ENCODE data around the gene AKT1.

The AKT1 gene

DNA sequence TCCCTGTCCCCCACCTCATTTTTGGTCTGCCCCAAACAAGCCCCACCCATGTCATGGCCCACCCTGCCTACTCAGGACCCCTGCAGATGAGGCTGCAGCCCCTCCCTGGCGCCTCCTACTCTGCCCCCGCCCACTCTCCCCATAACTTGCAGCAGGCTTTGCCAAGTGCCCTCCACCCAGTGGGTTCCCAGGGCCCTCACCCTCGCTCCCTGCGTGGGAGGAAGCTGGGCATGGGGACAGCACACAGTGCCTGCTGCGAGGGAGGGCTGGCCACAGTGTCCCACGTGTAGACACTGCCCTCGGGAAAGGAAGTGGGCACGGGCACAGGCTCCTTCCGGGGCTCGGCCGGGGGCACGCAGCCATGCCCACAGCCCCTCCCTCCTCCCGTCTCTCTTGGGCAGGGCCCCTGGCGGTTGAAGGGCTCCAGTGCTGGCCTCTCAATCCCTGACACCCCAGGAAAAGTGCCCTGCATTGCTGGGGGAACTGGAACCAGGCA is 9.4 kb downstream of the AKT1 start:
- no peak for DNase-seq (ENCODE audit: low spot score)

DNA sequence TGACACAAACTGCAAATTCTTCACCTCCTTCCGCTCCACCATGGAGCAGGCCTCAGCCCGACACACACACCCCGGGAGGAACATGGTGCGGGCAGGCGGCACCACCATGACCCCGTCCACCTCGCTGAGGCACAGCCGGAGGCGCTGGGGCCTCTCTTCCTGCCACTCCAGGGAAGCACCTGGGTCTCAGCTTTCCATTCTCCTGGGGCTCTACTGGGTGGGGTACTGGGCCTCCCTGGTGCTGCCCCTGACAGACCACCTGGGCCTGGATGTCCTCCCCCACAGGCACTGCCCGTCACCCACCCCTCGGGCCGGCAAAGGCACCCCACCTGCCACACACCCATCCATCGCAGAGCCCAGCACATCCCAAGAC is 9.9 kb downstream of the AKT1 start:
- DNase-seq (ENCODE audit: low spot score), result no peak

DNA sequence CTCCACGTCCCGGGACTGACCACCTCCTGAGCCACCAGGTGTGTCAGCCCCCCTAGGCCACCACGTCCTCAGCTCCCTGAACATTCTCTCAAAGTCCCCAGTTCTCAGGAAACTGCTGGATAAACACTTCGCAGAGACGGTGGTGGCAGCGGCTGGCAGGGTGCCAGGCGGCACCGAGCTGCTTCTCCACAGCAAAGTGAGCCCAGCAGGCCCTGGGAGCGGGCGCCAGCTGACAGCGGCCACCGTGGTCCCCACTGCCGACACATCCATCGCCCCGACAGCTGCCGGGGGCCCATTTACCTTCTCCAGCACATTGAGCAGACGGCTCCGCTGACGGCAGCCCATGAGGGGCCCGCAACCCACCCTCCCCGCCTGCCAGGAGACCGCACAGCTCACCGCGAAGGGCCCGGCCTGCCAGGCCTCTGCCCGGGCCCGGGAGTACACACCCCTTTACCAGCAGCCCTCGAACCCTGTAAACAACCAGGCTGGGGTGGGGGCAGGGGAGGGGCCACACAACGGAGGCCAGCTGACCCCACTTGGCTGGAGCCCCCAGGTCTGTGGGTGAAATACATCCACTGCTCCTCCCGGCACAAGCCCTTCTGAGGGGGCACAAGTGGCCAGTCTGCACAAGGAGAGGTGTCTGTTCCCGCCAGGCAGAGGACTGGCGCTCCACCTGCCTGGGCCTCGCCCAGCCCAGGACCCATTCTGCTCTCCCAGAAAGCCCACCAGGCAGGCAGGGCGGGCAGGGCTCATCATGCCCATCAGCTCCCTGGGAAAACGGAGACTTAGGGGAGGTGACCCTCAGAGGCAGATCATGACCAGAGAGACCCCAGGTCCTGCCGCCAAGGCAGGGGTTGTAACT is 10.5 kb downstream of the AKT1 start:
- no peak for DNase-seq (ENCODE audit: low spot score)

DNA sequence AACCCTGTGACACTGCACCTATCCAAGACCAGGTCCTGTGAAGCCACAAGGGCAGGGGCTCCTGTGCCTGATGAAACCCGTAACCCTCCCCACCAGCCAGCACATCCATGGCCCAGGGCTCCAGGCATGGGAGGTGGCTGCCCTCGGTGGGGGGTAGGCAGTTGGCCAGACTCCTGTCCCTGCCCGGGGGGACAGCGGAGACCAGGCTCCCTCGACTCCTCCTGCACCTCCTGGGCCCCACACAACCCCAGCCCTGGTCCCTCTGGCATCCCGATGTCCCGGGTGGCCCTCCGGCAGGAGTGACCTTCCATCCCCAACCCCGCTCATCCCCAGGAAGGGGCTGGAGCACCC is 11.4 kb downstream of the AKT1 start:
- no peak for DNase-seq (ENCODE audit: low spot score)

DNA sequence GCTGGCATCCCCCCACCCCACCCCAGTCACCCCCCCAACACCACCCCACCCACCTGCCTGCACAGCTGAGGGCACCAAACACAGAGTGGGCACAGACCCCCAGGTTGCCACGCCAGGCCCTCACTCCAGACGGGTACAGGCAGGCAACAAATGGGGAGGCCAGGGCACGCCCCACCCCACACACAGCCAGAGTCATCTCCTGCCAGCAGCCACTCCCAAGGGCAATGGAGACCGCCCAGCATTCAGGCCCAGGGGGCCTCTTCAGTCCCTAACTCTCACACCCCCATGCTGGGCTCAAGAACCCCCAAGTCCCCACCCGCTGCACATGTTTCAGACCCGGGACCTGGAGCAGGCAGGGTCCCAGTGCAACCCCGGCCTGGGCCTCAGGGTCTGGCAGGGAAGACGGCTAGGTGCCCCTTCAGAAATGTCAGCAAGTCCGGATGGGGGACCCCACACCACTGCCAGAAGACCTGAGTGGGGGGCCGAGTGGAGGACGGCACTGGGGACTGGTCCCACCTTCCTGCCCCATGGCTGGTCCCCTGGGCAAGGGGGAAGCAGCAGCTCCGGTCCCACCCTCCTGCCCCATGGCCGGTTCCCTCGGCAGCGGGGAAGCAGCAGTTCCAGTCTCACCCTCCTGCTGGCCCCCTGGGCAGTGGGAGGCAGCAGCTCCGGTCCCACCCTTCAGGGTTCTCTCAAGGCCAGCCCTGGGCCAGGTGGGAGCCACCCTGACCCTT is 11.9 kb downstream of the AKT1 start:
- no peak for DNase-seq (ENCODE audit: low spot score)

DNA sequence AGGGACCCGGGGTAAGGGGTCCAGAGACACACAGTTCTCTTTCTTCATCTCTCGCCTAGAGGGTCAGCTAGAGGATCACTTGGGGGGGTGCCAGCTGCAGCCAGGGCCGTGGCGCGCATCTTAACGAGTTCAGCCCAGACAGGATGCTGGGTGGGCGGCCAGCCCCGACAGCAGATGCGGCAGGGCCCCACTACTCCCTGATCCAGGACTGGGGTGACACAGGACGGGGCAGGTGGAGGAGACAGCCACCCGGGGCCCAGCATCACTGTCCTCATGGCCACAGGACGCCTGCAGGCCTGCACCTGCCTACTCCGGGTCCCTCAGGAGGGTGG is 12.8 kb downstream of the AKT1 start:
- no peak for DNase-seq (ENCODE audit: low spot score)

DNA sequence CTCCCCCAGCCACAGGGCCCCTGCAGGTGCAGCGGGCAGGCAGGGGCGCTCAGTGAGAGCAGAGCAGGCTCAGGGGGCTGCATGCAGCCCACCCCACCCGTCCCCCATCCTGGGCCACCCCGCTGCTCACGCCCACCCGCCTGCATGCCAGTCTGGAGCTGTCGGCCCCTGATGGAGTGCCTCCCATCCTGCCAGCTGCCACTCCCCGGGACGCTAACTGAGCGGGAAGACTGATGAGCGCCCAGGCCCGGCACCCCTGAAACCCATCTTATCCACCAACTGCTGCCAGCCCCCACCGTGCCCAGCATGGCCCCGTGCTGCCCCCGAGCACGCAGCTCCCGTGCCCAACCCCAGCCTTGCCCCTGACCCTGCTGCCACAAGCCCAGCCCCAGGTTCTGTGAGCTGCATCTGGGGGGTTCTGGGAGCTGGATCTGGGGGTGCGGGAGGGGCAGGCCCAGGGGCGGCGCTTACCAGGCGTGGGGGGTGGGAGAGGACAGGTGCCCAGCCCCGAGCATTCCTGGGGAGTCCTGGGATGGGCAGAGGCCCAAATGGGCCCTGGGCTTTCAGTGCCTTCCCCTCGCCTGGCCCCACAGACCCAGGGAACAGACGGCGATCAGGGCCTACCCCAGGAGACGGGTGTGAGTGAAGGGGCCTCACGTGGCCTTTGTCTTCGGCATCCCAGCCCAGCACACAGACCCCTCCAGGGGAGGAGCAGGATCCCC is 13.3 kb downstream of the AKT1 start:
- DNase-seq (ENCODE audit: low spot score), result no peak

DNA sequence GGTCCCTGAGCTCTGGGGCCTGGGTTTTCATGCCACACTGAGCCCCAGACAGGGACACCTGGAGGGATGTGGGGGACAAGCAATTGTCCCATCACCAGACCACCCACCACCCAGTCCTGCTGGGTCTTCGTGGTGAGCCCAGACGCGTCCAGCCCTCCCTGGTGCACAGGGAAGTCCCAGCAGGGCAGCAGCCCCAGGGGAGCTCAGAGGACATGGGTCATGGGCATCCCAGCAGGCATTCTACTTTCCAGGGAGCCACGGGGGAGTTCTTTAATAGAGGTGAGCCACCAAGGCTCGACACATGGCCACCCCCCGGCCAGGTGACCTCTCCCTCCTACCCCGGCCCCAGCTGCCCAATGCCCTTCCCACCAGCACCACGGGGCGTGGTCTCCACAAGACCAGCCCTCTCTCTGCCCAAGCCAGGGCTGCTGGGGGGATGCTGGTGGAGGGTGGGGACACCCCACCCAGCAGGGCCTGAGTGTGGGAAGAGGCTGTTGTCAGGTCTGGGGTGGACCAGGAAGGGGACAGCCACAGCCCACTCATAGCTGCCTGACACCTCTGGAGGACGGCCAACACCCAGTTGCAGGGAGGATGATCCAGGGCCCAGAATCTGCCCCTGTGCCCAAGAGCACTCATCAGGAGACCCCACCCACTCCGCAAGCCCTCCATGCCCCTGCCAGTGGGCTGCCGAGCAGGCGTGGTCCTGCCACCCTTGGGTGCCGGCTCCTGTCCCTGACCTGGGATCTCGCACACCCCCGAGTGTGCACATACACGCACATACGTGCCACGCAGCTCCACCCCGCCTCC is 14.1 kb downstream of the AKT1 start:
- no peak for DNase-seq (ENCODE audit: low spot score)

DNA sequence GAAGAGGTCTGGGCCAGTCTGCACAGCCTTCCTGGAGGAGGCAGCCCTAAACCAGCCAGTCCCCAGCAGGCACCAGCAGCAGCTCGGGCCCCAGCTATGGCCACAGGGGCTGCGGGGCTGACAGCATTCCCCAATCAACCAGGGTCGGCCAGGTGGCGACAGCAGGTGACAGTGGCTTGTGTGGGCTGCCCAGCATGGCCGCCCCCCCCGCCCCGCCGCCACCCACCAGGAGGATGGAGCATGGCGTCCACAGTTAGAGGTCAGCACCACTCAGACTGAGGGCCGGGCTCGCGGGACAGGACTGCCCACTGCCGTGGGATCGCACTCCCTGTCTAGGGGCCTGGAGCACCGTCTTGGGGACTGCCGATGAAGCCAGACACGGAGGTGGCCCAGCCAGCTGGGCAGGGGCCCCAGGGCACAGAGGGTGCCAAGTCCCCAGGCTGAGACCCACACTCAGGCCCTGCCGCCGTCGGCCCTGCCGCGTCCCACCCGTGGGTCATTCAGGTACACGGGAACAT is 15.0 kb downstream of the AKT1 start:
- DNase-seq (ENCODE audit: low spot score), result no peak

DNA sequence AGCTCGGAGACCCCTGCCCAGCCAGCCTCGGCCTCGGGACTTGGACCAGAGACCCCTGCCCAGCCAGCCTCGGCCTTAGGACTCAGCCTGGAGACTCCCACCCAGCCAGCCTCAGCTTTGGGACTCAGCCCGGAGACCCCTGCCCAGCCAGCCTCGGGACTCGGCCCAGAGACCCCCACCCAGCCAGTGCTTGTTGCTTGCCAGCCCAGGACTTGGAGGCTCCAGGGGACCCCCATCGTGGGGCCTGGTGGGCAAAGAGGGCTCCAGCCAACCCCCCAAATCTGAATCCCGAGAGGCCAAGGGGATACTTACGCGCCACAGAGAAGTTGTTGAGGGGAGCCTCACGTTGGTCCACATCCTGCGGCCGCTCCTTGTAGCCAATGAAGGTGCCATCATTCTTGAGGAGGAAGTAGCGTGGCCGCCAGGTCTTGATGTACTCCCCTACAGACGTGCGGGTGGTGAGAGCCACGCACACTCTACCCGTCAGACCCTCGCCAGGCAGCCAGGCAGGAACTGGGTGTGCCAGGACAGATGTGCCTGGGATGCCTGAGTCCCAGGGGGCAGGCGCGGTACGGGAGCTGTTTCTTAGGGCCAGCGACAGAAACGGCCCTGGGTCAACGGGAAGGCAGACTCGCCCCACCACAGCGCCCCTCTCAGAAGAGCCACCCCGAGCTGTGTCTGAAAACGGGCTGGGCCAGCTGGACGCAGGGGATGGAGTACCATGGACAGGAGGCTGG is 15.6 kb downstream of the AKT1 start:
- DNase-seq (ENCODE audit: low spot score), result no peak

DNA sequence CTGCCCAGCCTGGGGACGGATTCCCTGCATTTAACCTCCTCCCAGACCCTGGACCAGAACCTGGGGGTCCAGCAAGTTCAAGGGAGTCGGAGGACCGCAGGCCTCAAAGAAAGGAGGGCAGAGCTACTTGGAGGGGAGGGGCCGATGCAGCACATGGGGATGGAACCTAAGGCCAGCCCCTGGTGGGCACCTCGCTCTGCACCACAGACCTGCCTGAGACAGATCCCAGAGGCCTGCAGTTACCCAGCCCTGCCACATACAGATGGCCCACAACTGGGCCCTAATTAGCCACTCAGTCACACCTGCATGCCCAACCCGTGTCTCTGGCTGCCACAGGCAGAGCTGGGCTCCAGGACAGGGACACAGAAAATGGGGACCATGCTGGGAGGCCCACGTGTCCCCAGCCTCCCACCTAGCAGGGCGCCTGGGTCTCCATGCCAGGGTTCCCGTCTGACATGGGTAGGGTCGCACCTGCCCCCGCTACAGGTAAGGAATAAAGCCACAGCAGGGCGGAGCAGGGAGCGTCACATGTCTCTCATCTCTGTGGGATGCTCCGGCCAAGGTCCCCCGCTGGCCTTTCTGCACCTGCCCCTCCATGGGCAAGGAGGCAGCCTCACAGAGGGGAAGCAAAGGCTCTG is 16.7 kb downstream of the AKT1 start:
- no peak for DNase-seq (ENCODE audit: low spot score)

DNA sequence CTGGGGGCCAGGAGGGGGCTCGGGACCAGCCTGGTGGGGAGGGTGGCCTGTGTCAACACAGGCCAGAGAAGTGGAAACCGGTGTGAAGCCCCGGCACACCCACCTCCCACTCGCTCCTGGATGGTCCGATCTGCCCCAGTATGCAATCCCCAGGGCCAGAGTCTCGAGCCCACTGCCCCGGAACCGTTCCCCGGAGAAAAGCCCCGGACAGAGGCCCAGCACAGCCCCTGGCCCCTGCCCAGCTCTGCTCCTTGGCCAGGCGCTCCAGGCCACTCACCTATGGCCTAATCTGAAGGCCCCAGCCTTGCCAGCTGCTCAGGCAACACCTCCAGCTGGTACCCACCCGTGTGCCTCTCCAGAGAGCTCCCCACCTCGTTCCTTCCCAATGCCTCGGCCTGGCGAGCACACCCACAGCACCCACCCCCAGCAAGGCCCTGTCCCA is 17.7 kb downstream of the AKT1 start:
- no peak for DNase-seq (ENCODE audit: low spot score)

DNA sequence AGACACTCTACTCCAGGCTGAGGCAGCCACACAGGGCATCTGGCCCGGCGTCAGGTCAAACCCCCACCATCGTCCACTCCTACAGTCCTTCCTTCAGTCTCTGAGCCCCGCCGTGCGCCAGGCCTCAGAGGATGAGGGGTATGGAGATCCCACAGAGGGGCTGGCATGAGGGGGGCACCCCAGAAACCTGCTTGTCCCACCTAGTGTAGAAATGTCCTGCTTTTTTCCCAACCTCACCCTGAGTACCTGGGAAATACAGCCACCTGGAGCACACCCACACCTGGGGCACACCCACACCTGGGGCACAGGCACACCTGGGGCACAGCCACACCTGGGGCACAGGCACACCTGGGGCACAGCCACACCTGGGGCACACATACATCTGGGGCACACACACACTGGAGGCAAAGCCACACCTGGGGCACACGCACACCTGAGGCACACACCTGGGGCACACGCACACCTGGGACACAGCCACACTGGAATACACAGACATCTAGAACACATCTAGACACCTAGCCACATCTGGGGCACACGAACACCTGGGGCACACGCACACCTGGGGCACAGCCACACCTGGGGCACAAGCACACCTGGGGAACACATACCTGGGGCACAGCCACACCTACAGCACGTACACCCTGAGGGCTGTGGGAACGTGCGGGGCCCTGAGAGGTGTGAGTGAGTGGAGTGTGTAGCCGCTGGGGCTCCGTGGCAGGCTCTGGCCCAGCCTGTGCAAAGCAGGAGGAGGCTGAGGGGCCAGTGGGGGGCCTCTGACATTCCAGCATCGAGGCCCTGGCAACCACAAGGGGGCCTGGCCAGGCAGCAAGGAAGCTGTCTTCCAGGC is 18.4 kb downstream of the AKT1 start:
- no peak for DNase-seq (ENCODE audit: low spot score)

DNA sequence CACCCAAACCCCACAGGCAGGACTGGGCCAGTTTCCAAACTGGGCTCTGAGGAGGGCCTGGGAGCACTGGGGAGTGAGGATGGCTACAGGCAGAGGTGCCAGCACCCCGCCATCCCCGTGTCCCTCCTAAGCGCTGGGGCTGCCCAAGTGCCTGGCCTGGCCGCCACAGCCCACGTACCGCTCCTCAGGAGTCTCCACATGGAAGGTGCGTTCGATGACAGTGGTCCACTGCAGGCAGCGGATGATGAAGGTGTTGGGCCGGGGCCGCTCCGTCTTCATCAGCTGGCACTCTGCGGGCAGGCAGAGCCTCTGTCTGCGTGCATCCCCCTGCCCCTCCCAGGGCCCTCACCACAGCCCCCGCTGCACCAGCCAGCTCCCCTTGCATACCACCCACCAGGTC is 19.1 kb downstream of the AKT1 start:
- DNase-seq (ENCODE audit: low spot score), result no peak

DNA sequence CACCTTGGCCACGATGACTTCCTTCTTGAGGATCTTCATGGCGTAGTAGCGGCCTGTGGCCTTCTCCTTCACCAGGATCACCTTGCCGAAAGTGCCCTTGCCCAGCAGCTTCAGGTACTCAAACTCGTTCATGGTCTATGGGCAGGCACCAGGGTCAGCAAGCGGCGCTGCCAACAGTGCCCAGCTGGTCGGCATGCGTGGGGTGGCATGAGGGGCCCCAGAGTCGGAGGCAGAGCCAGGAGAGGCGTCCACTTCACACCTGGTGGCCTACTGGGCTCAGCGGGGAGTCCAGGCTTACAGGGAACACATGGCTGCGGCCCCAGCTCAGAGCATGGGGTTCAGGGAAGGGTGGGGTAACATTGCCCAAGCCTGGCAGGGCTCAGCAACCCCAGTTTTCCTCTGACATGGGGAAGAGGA is 20.5 kb downstream of the AKT1 start:
- no peak for DNase-seq (ENCODE audit: low spot score)

DNA sequence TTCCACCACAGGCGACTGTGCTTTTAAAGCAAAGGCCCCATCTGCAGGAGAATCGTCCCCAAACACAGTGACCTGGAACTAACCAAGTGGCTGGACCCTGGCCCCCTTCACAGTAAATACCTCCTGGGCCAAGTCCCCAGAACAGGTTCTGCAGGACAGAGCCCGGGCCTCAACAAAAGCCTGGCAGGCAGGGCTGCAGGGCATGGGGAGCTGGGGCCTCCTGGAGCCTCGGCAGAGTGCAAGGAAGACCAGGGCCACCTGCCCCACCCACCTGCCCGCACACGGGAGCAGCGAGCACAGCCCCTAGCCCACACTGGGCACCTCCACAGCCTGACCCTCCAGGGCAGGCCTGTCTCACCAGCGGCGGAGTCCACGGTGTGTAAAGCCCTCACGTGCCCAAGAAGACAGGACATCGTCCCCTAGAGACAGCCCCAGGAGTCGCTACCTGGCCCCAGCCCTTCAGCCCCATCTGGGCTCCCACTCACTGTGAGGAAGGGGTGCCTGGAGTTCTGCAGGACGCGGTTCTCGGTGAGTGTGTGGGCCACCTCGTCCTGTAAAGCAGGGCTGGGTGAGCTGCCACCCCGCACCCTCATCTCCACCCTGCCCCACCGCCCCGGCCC is 21.0 kb downstream of the AKT1 start:
- no peak for DNase-seq (ENCODE audit: low spot score)

DNA sequence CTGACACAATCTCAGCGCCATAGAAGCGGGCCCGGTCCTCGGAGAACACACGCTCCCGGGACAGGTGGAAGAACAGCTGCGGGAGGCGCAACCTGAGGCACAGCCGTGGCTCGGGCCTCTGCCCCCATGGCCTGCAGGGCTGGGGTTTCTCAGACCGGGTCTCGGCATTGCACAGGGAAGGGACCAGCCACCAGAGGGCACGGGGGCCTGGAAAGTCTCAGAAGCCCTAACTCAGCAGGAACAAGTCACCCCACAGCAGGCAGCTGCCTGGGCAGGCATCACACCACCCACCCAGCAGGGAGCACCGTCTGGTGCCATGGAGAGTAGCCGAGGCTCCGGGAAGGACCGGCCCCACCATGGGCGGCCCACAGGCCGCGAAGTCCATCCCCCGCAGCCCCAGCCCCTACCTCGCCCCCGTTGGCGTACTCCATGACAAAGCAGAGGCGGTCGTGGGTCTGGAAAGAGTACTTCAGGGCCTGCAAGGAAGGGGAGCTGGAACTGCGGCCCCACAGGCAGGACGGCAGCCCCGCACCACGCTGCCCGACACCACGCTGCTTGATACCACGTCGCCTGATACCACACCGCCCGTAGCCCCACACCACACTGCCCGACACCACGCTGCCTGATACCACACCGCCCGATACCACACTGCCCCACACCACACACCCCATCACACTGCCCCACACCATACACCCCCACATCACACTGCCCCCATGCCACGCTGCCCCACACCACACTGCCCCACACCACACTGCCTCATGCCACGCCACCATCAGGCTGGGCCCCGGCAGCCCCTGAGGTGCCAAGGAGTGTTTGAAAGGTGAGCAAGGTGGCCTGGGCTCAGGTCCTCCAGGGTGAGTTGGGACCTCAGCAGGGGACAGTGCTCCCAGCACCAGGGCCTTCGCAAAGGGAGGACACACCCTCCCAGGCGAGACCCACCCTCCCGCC is 21.8 kb downstream of the AKT1 start:
- DNase-seq (ENCODE audit: low spot score), result no peak
